HEK293 (cell line): ENCODE measurements around the gene KAT7.

Experiments used
- CTCF ChIA-PET: fragments of 350-600 bp; formaldehyde crosslinking; extraction: SDS; loops from one replicate; lab custom pipeline; 2021; ENCODE audit warnings: antibody characterized with exemption; lab: Yijun Ruan, JAX
- POLR2A ChIA-PET: fragments of 300-600 bp; formaldehyde crosslinking; extraction: SDS; loops from one replicate; lab custom pipeline; 2020; ENCODE audit warnings: antibody characterized with exemption, inconsistent platforms; lab: Yijun Ruan, JAX
- H3K27ac ChIP-seq: fragments of 200-500 bp; sonication (Bioruptor generic); 2 replicates; pipeline ENCODE4 v1.5.1; 2014; ENCODE audit warnings: low read depth, low read length, control low read depth, inconsistent platforms; ENCODE audit errors: extremely low read depth
- H3K36me3 ChIP-seq, 2 experiments: fragments of 200-500 bp in 1 of 2; sonication (Bioruptor generic) in 1 of 2; 1 replicate in 1 of 2; 2 replicates in 1 of 2; pipeline ENCODE4 v1.5.1; 2014 to 2017; ENCODE audit warnings: inconsistent platforms in 2 of 2, low read length in 2 of 2; ENCODE audit not compliant: control insufficient read depth in 2 of 2, insufficient read depth in 1 of 2
- H3K4me1 ChIP-seq: fragments of 200-500 bp; sonication (Bioruptor generic); 2 replicates; pipeline ENCODE4 v1.5.1; 2014; ENCODE audit warnings: mild to moderate bottlenecking, low read length, inconsistent platforms; ENCODE audit not compliant: control insufficient read depth, insufficient read depth
- H3K4me3 ChIP-seq: 2 replicates; pipeline ENCODE4 v1.5.1; 2011; ENCODE audit warnings: low read depth, mild to moderate bottlenecking, control low read depth, low read length, moderate library complexity
- H3K9me3 ChIP-seq: fragments of 200-500 bp; sonication (Bioruptor generic); 2 replicates; pipeline ENCODE4 v1.5.1; 2014; ENCODE audit warnings: low read depth, low read length, inconsistent platforms; ENCODE audit not compliant: control insufficient read depth, insufficient read depth
- EGR2 ChIP-seq: fragments of 450-650 bp; formaldehyde crosslinking; IDR thresholded peaks from 2 replicates; pipeline ENCODE4 v1.5.1; 2016; ENCODE audit warnings: low read depth, missing biosample characterization, missing genetic modification characterization
- GLI2 ChIP-seq: fragments of 450-650 bp; formaldehyde crosslinking; IDR thresholded peaks from 2 replicates; pipeline ENCODE4; 2017; ENCODE audit warnings: missing biosample characterization, missing genetic modification characterization, low read depth, borderline replicate concordance
- GLIS1 ChIP-seq: fragments of 450-650 bp; formaldehyde crosslinking; IDR thresholded peaks from 2 replicates; pipeline ENCODE4 v1.5.1; 2016; ENCODE audit warnings: missing biosample characterization, missing genetic modification characterization
- GLIS2 ChIP-seq: fragments of 450-650 bp; formaldehyde crosslinking; IDR thresholded peaks from 2 replicates; pipeline ENCODE4 v1.5.1; 2016; ENCODE audit warnings: missing biosample characterization, missing genetic modification characterization
- KLF1 ChIP-seq: fragments of 450-650 bp; formaldehyde crosslinking; IDR thresholded peaks from 2 replicates; pipeline ENCODE4 v1.5.1; 2016; ENCODE audit warnings: missing biosample characterization, missing genetic modification characterization
- KLF7 ChIP-seq: fragments of 450-650 bp; formaldehyde crosslinking; IDR thresholded peaks from 2 replicates; pipeline ENCODE4 v1.5.1; 2016; ENCODE audit warnings: missing biosample characterization, missing genetic modification characterization, borderline replicate concordance
- KLF8 ChIP-seq: fragments of 450-650 bp; formaldehyde crosslinking; IDR thresholded peaks from 2 replicates; pipeline ENCODE4 v1.5.1; 2016; ENCODE audit warnings: missing biosample characterization, missing genetic modification characterization
- KLF9 ChIP-seq: fragments of 450-650 bp; formaldehyde crosslinking; IDR thresholded peaks from 2 replicates; pipeline ENCODE4 v1.5.1; 2016; ENCODE audit warnings: missing biosample characterization, missing genetic modification characterization, low read depth
- MYNN ChIP-seq: fragments of 450-650 bp; formaldehyde crosslinking; IDR thresholded peaks from 2 replicates; pipeline ENCODE4 v1.5.1; 2016; ENCODE audit warnings: missing biosample characterization, missing genetic modification characterization, borderline replicate concordance
- PBX3 ChIP-seq: sonication (generic); formaldehyde crosslinking; IDR thresholded peaks from 2 replicates; pipeline ENCODE4 v1.8.1; 2022; ENCODE audit warnings: mild to moderate bottlenecking, moderate library complexity, missing genetic modification reagents
- PRDM1 ChIP-seq: fragments of 450-650 bp; formaldehyde crosslinking; IDR thresholded peaks from 2 replicates; pipeline ENCODE4; 2016; ENCODE audit warnings: missing biosample characterization, missing genetic modification characterization
- SCRT1 ChIP-seq: fragments of 450-650 bp; formaldehyde crosslinking; IDR thresholded peaks from 2 replicates; pipeline ENCODE4 v1.5.1; 2016; ENCODE audit warnings: missing biosample characterization, missing genetic modification characterization, borderline replicate concordance
- SP7 ChIP-seq: fragments of 450-650 bp; formaldehyde crosslinking; IDR thresholded peaks from 2 replicates; pipeline ENCODE4 v1.5.1; 2016; ENCODE audit warnings: missing biosample characterization, missing genetic modification characterization
- ZBTB17 ChIP-seq: fragments of 450-650 bp; formaldehyde crosslinking; IDR thresholded peaks from 2 replicates; pipeline ENCODE4 v1.5.1; 2016; ENCODE audit warnings: missing biosample characterization, missing genetic modification characterization
- ZFP37 ChIP-seq: fragments of 450-650 bp; formaldehyde crosslinking; IDR thresholded peaks from 2 replicates; pipeline ENCODE4 v1.5.1; 2016; ENCODE audit warnings: missing biosample characterization, missing genetic modification characterization
- ZIC2 ChIP-seq: fragments of 450-650 bp; formaldehyde crosslinking; IDR thresholded peaks from 2 replicates; pipeline ENCODE4 v1.5.1; 2016; ENCODE audit warnings: missing biosample characterization, missing genetic modification characterization
- ZNF112 ChIP-seq: fragments of 450-650 bp; formaldehyde crosslinking; IDR thresholded peaks from 2 replicates; pipeline ENCODE4 v1.5.0; 2017; ENCODE audit warnings: missing biosample characterization, missing genetic modification characterization
- ZNF133 ChIP-seq: fragments of 450-650 bp; formaldehyde crosslinking; IDR thresholded peaks from 2 replicates; pipeline ENCODE4 v1.5.1; 2016; ENCODE audit warnings: missing biosample characterization, missing genetic modification characterization
- ZNF214 ChIP-seq: fragments of 450-650 bp; formaldehyde crosslinking; IDR thresholded peaks from 2 replicates; pipeline ENCODE4 v1.5.1; 2017; ENCODE audit warnings: missing biosample characterization, mild to moderate bottlenecking, missing genetic modification characterization, borderline replicate concordance
- ZNF391 ChIP-seq: fragments of 450-650 bp; formaldehyde crosslinking; IDR thresholded peaks from 2 replicates; pipeline ENCODE4 v1.5.1; 2016; ENCODE audit warnings: low read depth, missing biosample characterization, missing genetic modification characterization, borderline replicate concordance
- ZNF530 ChIP-seq: fragments of 450-650 bp; formaldehyde crosslinking; IDR thresholded peaks from 2 replicates; pipeline ENCODE4 v1.5.1; 2016; ENCODE audit warnings: low read depth, missing biosample characterization, missing genetic modification characterization
- ZNF571 ChIP-seq: fragments of 450-650 bp; formaldehyde crosslinking; IDR thresholded peaks from 2 replicates; pipeline ENCODE4 v1.5.0; 2017; ENCODE audit warnings: missing biosample characterization, missing genetic modification characterization
- ZNF654 ChIP-seq: fragments of 450-650 bp; formaldehyde crosslinking; IDR thresholded peaks from 2 replicates; pipeline ENCODE4 v1.5.1; 2016; ENCODE audit warnings: low read depth, missing biosample characterization, missing genetic modification characterization
- ZNF792 ChIP-seq: fragments of 450-650 bp; formaldehyde crosslinking; IDR thresholded peaks from 2 replicates; pipeline ENCODE4 v1.5.1; 2016; ENCODE audit warnings: missing biosample characterization, missing genetic modification characterization
- ZNF837 ChIP-seq: fragments of 450-650 bp; formaldehyde crosslinking; IDR thresholded peaks from 2 replicates; pipeline ENCODE4 v1.5.1; 2016; ENCODE audit warnings: missing biosample characterization, missing genetic modification characterization
- ZXDB ChIP-seq: fragments of 450-650 bp; formaldehyde crosslinking; IDR thresholded peaks from 2 replicates; pipeline ENCODE4 v1.5.1; 2016; ENCODE audit warnings: missing biosample characterization, missing genetic modification characterization
- TF ChIP-seq, protein P1 (sequence below): fragments of 450-650 bp; formaldehyde crosslinking; IDR thresholded peaks from 2 replicates; pipeline ENCODE4 v1.5.1; 2016; ENCODE audit warnings: missing biosample characterization, missing genetic modification characterization
- TF ChIP-seq, protein P2 (sequence below): fragments of 450-650 bp; formaldehyde crosslinking; IDR thresholded peaks from 2 replicates; pipeline ENCODE4 v1.5.1; 2016; ENCODE audit warnings: missing biosample characterization, missing genetic modification characterization
- TF ChIP-seq, protein P3 (sequence below): fragments of 450-650 bp; formaldehyde crosslinking; IDR thresholded peaks from 2 replicates; pipeline ENCODE4 v1.5.1; 2016; ENCODE audit warnings: missing biosample characterization, missing genetic modification characterization
- TF ChIP-seq, protein P4 (sequence below): fragments of 450-650 bp; formaldehyde crosslinking; IDR thresholded peaks from 2 replicates; pipeline ENCODE4 v1.5.1; 2016; ENCODE audit warnings: missing biosample characterization, missing genetic modification characterization

The KAT7 gene

DNA sequence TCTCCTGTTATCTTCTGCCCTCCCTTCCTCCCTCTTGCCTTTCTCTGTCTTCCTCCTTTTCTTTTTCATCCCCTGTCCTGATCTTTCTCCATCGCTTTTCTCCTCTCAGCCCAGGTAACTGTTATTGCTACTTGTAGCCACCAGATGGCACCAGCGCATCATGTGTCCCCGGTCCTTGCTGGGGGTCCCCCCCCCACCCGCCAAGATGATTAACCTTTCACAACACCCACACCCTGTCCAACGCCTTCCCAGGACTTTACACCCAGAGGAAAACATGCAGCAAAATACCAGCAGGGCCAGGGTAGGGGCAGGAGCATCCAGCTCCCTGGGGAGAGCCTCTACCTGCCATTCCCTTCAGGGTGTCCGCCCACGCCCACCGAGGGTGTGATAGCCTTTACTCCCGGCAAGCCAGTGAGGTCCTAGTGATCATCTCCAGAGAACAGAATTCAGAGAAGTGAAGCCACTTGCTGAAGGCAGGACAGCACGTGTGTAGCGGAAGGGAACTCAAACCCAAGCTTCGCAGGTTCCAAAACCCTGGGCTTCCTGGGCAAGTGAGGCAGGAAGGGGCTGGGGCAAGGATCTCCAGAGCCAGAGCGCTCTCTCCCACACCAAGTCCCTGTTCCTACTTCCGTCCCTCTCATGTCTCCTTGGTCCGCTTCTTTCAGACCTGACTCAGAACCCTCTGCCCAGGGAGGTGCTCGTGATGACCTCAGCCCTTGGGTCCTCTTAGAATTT is 72.8 kb downstream of the KAT7 start:
- Histone ChIP-seq H3K36me3 (no peaks in the 10 kb centered on the region), H3K9me3 (no peaks in the 10 kb centered on the region), H3K27ac (no peak overlapping the region), H3K4me3 (no peak overlapping the region), H3K4me1 (no peaks in the 10 kb centered on the region)
- ChIA-PET CTCF (interaction anchor here (0.6 to 17.9 kb wide), 19 partner anchors 10 to 261 kb away, joined by 3 to 526 read pairs (median 4); partner anchors contain the start of gene DLX3), POLR2A (interaction anchor here (1.0 to 1.2 kb wide), 2 partner anchors 134 to 136 kb away, joined by 3 to 6 read pairs; partner anchors contain the start of gene DLX3)
- peak; percentile 53; the same call in 1 of the 2 replicates for TF ChIP-seq KLF8 (tag by site-specific recombination)
- TF ChIP-seq EGR2 (tag by site-specific recombination): peak; percentile 93
- peak; percentile 96 for TF ChIP-seq GLIS2 (tag by site-specific recombination)
- TF ChIP-seq, protein P1, sequence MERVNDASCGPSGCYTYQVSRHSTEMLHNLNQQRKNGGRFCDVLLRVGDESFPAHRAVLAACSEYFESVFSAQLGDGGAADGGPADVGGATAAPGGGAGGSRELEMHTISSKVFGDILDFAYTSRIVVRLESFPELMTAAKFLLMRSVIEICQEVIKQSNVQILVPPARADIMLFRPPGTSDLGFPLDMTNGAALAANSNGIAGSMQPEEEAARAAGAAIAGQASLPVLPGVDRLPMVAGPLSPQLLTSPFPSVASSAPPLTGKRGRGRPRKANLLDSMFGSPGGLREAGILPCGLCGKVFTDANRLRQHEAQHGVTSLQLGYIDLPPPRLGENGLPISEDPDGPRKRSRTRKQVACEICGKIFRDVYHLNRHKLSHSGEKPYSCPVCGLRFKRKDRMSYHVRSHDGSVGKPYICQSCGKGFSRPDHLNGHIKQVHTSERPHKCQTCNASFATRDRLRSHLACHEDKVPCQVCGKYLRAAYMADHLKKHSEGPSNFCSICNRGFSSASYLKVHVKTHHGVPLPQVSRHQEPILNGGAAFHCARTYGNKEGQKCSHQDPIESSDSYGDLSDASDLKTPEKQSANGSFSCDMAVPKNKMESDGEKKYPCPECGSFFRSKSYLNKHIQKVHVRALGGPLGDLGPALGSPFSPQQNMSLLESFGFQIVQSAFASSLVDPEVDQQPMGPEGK (tag by site-specific recombination): peak; percentile 98
- no peak for TF ChIP-seq ZNF214 (tag by site-specific recombination)
- TF ChIP-seq, protein P2, sequence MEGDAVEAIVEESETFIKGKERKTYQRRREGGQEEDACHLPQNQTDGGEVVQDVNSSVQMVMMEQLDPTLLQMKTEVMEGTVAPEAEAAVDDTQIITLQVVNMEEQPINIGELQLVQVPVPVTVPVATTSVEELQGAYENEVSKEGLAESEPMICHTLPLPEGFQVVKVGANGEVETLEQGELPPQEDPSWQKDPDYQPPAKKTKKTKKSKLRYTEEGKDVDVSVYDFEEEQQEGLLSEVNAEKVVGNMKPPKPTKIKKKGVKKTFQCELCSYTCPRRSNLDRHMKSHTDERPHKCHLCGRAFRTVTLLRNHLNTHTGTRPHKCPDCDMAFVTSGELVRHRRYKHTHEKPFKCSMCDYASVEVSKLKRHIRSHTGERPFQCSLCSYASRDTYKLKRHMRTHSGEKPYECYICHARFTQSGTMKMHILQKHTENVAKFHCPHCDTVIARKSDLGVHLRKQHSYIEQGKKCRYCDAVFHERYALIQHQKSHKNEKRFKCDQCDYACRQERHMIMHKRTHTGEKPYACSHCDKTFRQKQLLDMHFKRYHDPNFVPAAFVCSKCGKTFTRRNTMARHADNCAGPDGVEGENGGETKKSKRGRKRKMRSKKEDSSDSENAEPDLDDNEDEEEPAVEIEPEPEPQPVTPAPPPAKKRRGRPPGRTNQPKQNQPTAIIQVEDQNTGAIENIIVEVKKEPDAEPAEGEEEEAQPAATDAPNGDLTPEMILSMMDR (tag by site-specific recombination): peak; percentile 89
- no peak for TF ChIP-seq ZNF837 (tag by site-specific recombination)
- TF ChIP-seq, protein P3, sequence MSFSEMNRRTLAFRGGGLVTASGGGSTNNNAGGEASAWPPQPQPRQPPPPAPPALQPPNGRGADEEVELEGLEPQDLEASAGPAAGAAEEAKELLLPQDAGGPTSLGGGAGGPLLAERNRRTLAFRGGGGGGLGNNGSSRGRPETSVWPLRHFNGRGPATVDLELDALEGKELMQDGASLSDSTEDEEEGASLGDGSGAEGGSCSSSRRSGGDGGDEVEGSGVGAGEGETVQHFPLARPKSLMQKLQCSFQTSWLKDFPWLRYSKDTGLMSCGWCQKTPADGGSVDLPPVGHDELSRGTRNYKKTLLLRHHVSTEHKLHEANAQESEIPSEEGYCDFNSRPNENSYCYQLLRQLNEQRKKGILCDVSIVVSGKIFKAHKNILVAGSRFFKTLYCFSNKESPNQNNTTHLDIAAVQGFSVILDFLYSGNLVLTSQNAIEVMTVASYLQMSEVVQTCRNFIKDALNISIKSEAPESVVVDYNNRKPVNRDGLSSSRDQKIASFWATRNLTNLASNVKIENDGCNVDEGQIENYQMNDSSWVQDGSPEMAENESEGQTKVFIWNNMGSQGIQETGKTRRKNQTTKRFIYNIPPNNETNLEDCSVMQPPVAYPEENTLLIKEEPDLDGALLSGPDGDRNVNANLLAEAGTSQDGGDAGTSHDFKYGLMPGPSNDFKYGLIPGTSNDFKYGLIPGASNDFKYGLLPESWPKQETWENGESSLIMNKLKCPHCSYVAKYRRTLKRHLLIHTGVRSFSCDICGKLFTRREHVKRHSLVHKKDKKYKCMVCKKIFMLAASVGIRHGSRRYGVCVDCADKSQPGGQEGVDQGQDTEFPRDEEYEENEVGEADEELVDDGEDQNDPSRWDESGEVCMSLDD (tag by site-specific recombination): peak; percentile 60
- no peak for TF ChIP-seq MYNN (tag by site-specific recombination)
- no peak for TF ChIP-seq ZFP37 (tag by site-specific recombination)
- no peak for TF ChIP-seq ZNF571 (tag by site-specific recombination)
- no peak for TF ChIP-seq KLF9 (tag by site-specific recombination)
- TF ChIP-seq ZNF391 (tag by site-specific recombination): peak; percentile 64; the same call in 1 of the 2 replicates
- peak; percentile 74 for TF ChIP-seq KLF1
- 0 out of 2 replicates have a peak, but pooled peaks have one; percentile 15 for TF ChIP-seq ZXDB (tag by site-specific recombination)
- TF ChIP-seq SCRT1 (tag by site-specific recombination): no peak
- no peak for TF ChIP-seq ZNF133 (tag by site-specific recombination)
- peak; percentile 90 for TF ChIP-seq PRDM1 (tag by site-specific recombination)
- peak; percentile 92 for TF ChIP-seq ZNF654 (tag by site-specific recombination)
- no peak for TF ChIP-seq ZNF530 (tag by site-specific recombination)
- TF ChIP-seq, protein P4, sequence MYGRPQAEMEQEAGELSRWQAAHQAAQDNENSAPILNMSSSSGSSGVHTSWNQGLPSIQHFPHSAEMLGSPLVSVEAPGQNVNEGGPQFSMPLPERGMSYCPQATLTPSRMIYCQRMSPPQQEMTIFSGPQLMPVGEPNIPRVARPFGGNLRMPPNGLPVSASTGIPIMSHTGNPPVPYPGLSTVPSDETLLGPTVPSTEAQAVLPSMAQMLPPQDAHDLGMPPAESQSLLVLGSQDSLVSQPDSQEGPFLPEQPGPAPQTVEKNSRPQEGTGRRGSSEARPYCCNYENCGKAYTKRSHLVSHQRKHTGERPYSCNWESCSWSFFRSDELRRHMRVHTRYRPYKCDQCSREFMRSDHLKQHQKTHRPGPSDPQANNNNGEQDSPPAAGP (tag by site-specific recombination): peak; percentile 87
- no peak for TF ChIP-seq KLF7 (tag by site-specific recombination)
- TF ChIP-seq ZIC2 (tag by site-specific recombination): peak; percentile 47
- no peak for TF ChIP-seq ZNF112 (tag by site-specific recombination)
- 0 out of 2 replicates have a peak, but pooled peaks have one; percentile 53 for TF ChIP-seq SP7
- TF ChIP-seq ZBTB17 (tag by site-specific recombination): peak; percentile 49; the same call in 1 of the 2 replicates
- TF ChIP-seq GLIS1 (tag by site-specific recombination): peak; percentile 98
- TF ChIP-seq GLI2 (tag by site-specific recombination): no peak
- no peak for TF ChIP-seq ZNF792 (tag by site-specific recombination)
- TF ChIP-seq PBX3 (CRISPR knock-in tag): no peak
